ENCODE results near the gene GJB2.

DNA sequence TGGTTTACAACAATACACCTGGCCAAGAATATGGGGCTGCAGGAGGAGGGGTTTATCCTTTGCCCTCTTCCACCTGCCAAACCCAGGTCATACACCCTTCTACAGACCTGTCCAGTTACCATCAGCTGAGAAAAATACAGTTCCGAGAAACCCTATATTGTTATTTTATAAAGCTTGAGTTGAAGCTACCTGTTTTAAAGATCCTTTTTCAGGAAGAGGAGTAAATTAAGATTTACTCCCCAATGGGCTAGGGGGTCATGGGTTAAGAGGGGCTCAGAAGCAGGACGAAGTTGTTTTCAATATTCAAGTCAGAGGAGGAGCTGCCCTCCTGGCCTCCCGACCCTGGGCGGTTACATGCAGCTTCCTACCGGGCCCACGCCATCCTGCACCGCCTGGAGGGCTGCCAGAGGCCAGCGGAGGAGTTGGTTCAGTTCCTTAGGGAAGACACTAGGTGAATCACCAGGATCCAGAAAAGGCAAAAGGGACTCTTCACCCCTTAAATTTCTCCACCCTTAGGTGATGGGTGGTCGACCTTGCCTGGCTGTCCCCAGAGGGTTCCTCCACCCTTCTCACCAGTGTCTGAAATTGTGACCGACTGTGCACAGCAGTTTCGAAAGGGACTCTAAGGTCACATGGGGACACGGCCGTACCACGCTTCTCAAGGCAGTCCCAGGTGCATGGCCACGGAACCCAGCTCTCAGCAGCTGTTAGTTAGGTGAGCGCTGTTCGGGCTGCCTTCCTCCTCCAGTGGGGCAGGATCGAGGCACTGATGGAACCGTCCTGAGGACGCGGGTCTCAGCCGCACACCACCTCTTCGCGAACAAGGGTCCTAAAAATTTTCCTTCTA is 1.2 kb downstream of the GJB2 start:
- TF ChIP-seq, protein P1, sequence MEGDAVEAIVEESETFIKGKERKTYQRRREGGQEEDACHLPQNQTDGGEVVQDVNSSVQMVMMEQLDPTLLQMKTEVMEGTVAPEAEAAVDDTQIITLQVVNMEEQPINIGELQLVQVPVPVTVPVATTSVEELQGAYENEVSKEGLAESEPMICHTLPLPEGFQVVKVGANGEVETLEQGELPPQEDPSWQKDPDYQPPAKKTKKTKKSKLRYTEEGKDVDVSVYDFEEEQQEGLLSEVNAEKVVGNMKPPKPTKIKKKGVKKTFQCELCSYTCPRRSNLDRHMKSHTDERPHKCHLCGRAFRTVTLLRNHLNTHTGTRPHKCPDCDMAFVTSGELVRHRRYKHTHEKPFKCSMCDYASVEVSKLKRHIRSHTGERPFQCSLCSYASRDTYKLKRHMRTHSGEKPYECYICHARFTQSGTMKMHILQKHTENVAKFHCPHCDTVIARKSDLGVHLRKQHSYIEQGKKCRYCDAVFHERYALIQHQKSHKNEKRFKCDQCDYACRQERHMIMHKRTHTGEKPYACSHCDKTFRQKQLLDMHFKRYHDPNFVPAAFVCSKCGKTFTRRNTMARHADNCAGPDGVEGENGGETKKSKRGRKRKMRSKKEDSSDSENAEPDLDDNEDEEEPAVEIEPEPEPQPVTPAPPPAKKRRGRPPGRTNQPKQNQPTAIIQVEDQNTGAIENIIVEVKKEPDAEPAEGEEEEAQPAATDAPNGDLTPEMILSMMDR (conservative IDR thresholded peaks at IDR 0.05; ENCODE audit: low read depth, low read length) = no peak
- TF ChIP-seq EZH2 (IDR thresholded peaks at IDR 0.05; ENCODE audit: low read length, unreplicated experiment) (no peak), EZH2phosphoT487 (IDR thresholded peaks at IDR 0.05; ENCODE audit: borderline replicate concordance, low read length) (no peak)

Data from PC-3 (cell line).